Hepatocyte (in vitro differentiated cells): Measurements from ENCODE around the gene TOP3B. TPM values are rescaled to one million over a fixed set of nuclear protein-coding genes. Genes with fewer than 3 reads are reported as not detected.

Source experiments
- DNase-seq: peaks from one replicate; pipeline ENCODE4 v3.0.0-alpha.2; 2016; ENCODE audit warnings: low spot score
- H2AFZ ChIP-seq: fragments of 200-600 bp; sonication (generic); 2 replicates; pipeline ENCODE4 v1.6.0; 2016; ENCODE audit warnings: antibody characterized with exemption, mild to moderate bottlenecking
- H3K27ac ChIP-seq: fragments of 200-600 bp; sonication (generic); 2 replicates; pipeline ENCODE4 v1.5.1; 2016; ENCODE audit warnings: mild to moderate bottlenecking
- H3K27me3 ChIP-seq: fragments of 200-600 bp; sonication (generic); 2 replicates; pipeline ENCODE4 v1.6.1; 2016
- H3K36me3 ChIP-seq: fragments of 200-600 bp; sonication (generic); replicated peaks from 2 replicates; pipeline ENCODE4 v1.5.1; 2016; ENCODE audit warnings: low read depth; ENCODE audit not compliant: insufficient read depth
- H3K4me1 ChIP-seq: fragments of 200-600 bp; sonication (generic); 2 replicates; pipeline ENCODE4 v1.5.1; 2016; ENCODE audit warnings: mild to moderate bottlenecking, moderate library complexity; ENCODE audit not compliant: insufficient read depth
- H3K4me2 ChIP-seq: fragments of 200-600 bp; sonication (generic); 2 replicates; pipeline ENCODE4 v1.6.0; 2016
- H3K4me3 ChIP-seq: fragments of 200-600 bp; sonication (generic); 2 replicates; pipeline ENCODE4 v1.5.1; 2016; ENCODE audit warnings: mild to moderate bottlenecking
- H3K79me2 ChIP-seq: fragments of 200-600 bp; sonication (generic); 2 replicates; pipeline ENCODE4 v1.6.0; 2017; ENCODE audit warnings: mild to moderate bottlenecking
- H3K9me2 ChIP-seq: fragments of 200-600 bp; sonication (generic); replicated peaks from 2 replicates; pipeline ENCODE4 v1.6.0; 2017; ENCODE audit warnings: mild to moderate bottlenecking; ENCODE audit not compliant: insufficient read depth
- H3K9me3 ChIP-seq: fragments of 200-600 bp; sonication (generic); 2 replicates; pipeline ENCODE4 v1.5.1; 2016; ENCODE audit warnings: low read depth, mild to moderate bottlenecking
- H4K20me1 ChIP-seq: fragments of 200-600 bp; sonication (generic); 2 replicates; pipeline ENCODE4 v1.6.0; 2016; ENCODE audit warnings: mild to moderate bottlenecking; ENCODE audit not compliant: insufficient read depth, poor library complexity, severe bottlenecking
- EZH2 ChIP-seq: fragments of 200-600 bp; sonication (generic); IDR thresholded peaks from 2 replicates; pipeline ENCODE4 v1.6.1; 2016; ENCODE audit warnings: antibody characterized with exemption, mild to moderate bottlenecking, borderline replicate concordance
- EZH2phosphoT487 ChIP-seq: fragments of 200-600 bp; sonication (generic); IDR thresholded peaks from one replicate; pipeline ENCODE4 v1.6.1; 2018; ENCODE audit warnings: antibody characterized with exemption, mild to moderate bottlenecking, low read depth, moderate library complexity; ENCODE audit not compliant: unreplicated experiment, severe bottlenecking
- WGBS: methylation state at CpG from one replicate; pipeline ENCODE4 v1.1.6; 2016; ENCODE audit warnings: low lambda C conversion rate; ENCODE audit errors: missing lambda C conversion rate; 5-methylcytosine and 5-hydroxymethylcytosine counted together
- polyA plus RNA-seq: library from polyadenylated mRNA; unstranded; fragments of >200 nt; fragmentation: Nextera tagmentation; extraction: Ambion mirVana; gene quantifications from 2 replicates; pipeline ENCODE4 v1.2.1, GENCODE V29; 2016
- total RNA-seq: library from RNA; depleted of rRNA; stranded (reverse); fragments of >200 nt; gene quantifications from 2 replicates; pipeline ENCODE4 v1.2.3, GENCODE V29; 2014
- TF ChIP-seq, protein P1 (sequence below): fragments of 200-600 bp; sonication (generic); IDR thresholded peaks from 2 replicates; pipeline ENCODE4 v1.5.1; 2016; ENCODE audit warnings: antibody characterized with exemption, mild to moderate bottlenecking; ENCODE audit not compliant: poor library complexity

The TOP3B gene
- 23.5 and 26.6 TPM in 2 replicates for total RNA-seq
- 30.8 and 45.6 TPM in 2 replicates for polyA plus RNA-seq

GRCh38 chr22:21982338-21982965, at the start of gene TOP3B:
TSS of gene TOP3B (minus strand) at chr22:21982787. CDS start at chr22:21975709, 7,078 bp downstream.
- Histone ChIP-seq H3K4me2 (peak within 1 kb of the TSS; percentile 83), H3K9me2 (no peaks in the 10 kb centered on the region), H3K27ac (peak within 1 kb of the TSS; percentile 46), H3K27me3 (no peaks in the 10 kb centered on the region), H3K79me2 (peaks cover 24% of the 10 kb centered on the region), H2AFZ (peak within 1 kb of the TSS; percentile 93), H3K36me3 (no peaks in the 10 kb centered on the region), H3K4me1 (peaks cover 5% of the 10 kb centered on the region), H3K4me3 (peak within 1 kb of the TSS; percentile 98), H3K9me3 (no peaks in the 10 kb centered on the region), H4K20me1 (no peaks in the 10 kb centered on the region)
- TF ChIP-seq, protein P1, sequence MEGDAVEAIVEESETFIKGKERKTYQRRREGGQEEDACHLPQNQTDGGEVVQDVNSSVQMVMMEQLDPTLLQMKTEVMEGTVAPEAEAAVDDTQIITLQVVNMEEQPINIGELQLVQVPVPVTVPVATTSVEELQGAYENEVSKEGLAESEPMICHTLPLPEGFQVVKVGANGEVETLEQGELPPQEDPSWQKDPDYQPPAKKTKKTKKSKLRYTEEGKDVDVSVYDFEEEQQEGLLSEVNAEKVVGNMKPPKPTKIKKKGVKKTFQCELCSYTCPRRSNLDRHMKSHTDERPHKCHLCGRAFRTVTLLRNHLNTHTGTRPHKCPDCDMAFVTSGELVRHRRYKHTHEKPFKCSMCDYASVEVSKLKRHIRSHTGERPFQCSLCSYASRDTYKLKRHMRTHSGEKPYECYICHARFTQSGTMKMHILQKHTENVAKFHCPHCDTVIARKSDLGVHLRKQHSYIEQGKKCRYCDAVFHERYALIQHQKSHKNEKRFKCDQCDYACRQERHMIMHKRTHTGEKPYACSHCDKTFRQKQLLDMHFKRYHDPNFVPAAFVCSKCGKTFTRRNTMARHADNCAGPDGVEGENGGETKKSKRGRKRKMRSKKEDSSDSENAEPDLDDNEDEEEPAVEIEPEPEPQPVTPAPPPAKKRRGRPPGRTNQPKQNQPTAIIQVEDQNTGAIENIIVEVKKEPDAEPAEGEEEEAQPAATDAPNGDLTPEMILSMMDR = no peak
- no peak for TF ChIP-seq EZH2phosphoT487
- no peak for TF ChIP-seq EZH2
- WGBS = under 1% methylated on average over 51 of the region's 54 CpGs
- peak; percentile 90 for DNase-seq

DNA sequence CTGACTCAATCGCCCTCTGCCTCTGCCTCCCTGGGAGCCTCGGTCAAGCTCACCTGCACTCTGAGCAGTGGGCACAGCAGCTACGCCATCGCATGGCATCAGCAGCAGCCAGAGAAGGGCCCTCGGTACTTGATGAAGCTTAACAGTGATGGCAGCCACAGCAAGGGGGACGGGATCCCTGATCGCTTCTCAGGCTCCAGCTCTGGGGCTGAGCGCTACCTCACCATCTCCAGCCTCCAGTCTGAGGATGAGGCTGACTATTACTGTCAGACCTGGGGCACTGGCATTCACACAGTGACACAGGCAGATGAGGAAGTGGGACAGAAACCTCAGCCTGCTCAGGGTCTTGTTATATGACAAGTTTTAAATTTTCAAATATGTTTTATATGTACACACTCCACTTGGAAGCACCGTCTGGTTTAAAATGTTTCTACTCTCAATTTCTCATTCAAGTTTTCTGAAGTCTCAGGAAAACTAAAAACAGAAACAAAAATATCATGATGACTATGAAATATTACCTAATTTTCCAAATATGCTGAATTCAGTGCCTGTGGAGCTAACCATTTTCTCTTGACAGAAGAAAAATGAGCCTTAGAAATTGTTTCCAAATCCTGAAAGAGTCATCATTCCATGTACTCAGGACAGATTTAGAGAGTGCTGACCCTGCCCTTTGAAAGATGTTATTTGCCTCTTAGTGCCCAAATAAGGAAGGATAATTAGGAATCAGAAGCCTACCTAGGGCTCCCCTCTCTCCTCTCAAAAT, 48.8 kb upstream of the TOP3B start:
- Histone ChIP-seq H3K4me1 (no peaks in the 10 kb centered on the region), H3K36me3 (no peaks in the 10 kb centered on the region), H2AFZ (no peak overlapping the region), H3K4me3 (no peak overlapping the region), H3K4me2 (no peak overlapping the region), H4K20me1 (no peaks in the 10 kb centered on the region), H3K9me3 (no peaks in the 10 kb centered on the region), H3K27me3 (peaks cover 8% of the 10 kb centered on the region), H3K9me2 (no peaks in the 10 kb centered on the region), H3K27ac (no peak overlapping the region), H3K79me2 (no peaks in the 10 kb centered on the region)
- TF ChIP-seq EZH2 (no peak), EZH2phosphoT487 (no peak)
- TF ChIP-seq, protein P1 = no peak
- DNase-seq = no peak
- 86% methylated on average over 9 of the region's 9 CpGs for WGBS

GRCh38 chr22:22030493-22031182, 48.1 kb upstream of the TOP3B start:
- Histone ChIP-seq H2AFZ (no peak overlapping the region), H4K20me1 (no peaks in the 10 kb centered on the region), H3K4me1 (no peaks in the 10 kb centered on the region), H3K9me3 (no peaks in the 10 kb centered on the region), H3K36me3 (no peaks in the 10 kb centered on the region), H3K9me2 (no peaks in the 10 kb centered on the region), H3K27me3 (peaks cover 8% of the 10 kb centered on the region), H3K4me2 (no peak overlapping the region), H3K4me3 (no peak overlapping the region), H3K79me2 (no peaks in the 10 kb centered on the region), H3K27ac (no peak overlapping the region)
- WGBS = 52% methylated on average over 7 of the region's 7 CpGs
- TF ChIP-seq, protein P1 = peak; percentile 50
- TF ChIP-seq EZH2phosphoT487 = no peak
- peak; percentile 60 for DNase-seq
